Head of caudate nucleus (tissue), 42 donors: Measurements from ENCODE around the gene WDR47.
"Not testable (repeated sequence)": the region's sequence is repeated elsewhere in the genome, so short reads cannot be mapped to it uniquely, and the experiment has no call there.

Experiments used
- DNase-seq, 42 donors: peaks; one replicate each; pipeline versions ENCODE4 v3.0.0 to v3.0.0-alpha.2; 2020 to 2021; ENCODE audit warnings: mixed read lengths in 7 of 42
- intact Hi-C: fragments of 100-400 bp; cut with DNase I; formaldehyde crosslinking; loops from one replicate; pipeline ENCODE4 v1.15.0; 2022

The WDR47 gene

GRCh38 chr1:108996622-108997021 is 45.3 kb downstream of the WDR47 start:
- DNase-seq, intact Hi-C loops: not testable (repeated sequence)

GRCh38 chr1:108983114-108983513 is 58.8 kb downstream of the WDR47 start:
- no peak for DNase-seq
- intact Hi-C loops, result no loop called here

GRCh38 chr1:108976658-108977057 is 65.2 kb downstream of the WDR47 start:
- intact Hi-C loops, result no loop called here
- no peak for DNase-seq

- DNase-seq, result peak in 6 of 42 donors; percentile 14 to 48 (median 28)
- intact Hi-C loops, result no loop called here
Measured at GRCh38 chr1:108972951-108973350, 69.0 kb downstream of the WDR47 start.

GRCh38 chr1:108969346-108969745 is 72.6 kb downstream of the WDR47 start:
- intact Hi-C loops, result loop anchor here (10.0 kb wide), 2 partner anchors 65 to 125 kb away; partner anchors contain the start of gene TMEM167B

GRCh38 chr1:108963052-108963686 is 78.7 kb downstream of the WDR47 start, which contains the start of gene CLCC1:
Gene CLCC1, minus strand, starts transcription at chr1:108963484. Its CDS starts 13,047 bp downstream, at chr1:108950437.
- peak; percentile 86 to 97 (median 95) for DNase-seq
- intact Hi-C loops, result loop anchor here (10.0 kb wide), 2 partner anchors 72 to 132 kb away; partner anchors contain the start of gene TMEM167B

More at GRCh38 chr1:108969346-108969745, 72.6 kb downstream of the WDR47 start:
- DNase-seq, result no peak

GRCh38 chr1:108962681-108963051 is 79.2 kb downstream of the WDR47 start:
- intact Hi-C loops, result loop anchor here (10.0 kb wide), 2 partner anchors 72 to 132 kb away; partner anchors contain the start of gene TMEM167B
- DNase-seq, result peak in 14 of 42 donors; percentile 9 to 49 (median 24)

GRCh38 chr1:108961752-108962486 is 80.0 kb downstream of the WDR47 start:
- no peak for DNase-seq
- intact Hi-C loops, result loop anchor here (10.0 kb wide), 2 partner anchors 73 to 133 kb away; partner anchors contain the start of gene TMEM167B

GRCh38 chr1:108961198-108961597 is 80.7 kb downstream of the WDR47 start:
- intact Hi-C loops, result loop anchor here (10.0 kb wide), 2 partner anchors 74 to 134 kb away; partner anchors contain the start of gene TMEM167B
- DNase-seq, result no peak

- intact Hi-C loops, result loop anchor here (10.0 kb wide), 2 partner anchors 74 to 134 kb away; partner anchors contain the start of gene TMEM167B
- no peak for DNase-seq
Measured at GRCh38 chr1:108960719-108961118, 81.2 kb downstream of the WDR47 start.

- DNase-seq, result no peak
- intact Hi-C loops, result no loop called here
Measured at GRCh38 chr1:108957888-108958287, 84.0 kb downstream of the WDR47 start.

- intact Hi-C loops, result no loop called here
- DNase-seq, result no peak
Measured at GRCh38 chr1:108955881-108956280, 86.0 kb downstream of the WDR47 start.

GRCh38 chr1:108955111-108955510 is 86.8 kb downstream of the WDR47 start:
- intact Hi-C loops, result no loop called here
- DNase-seq, result no peak

GRCh38 chr1:108953452-108953851 is 88.5 kb downstream of the WDR47 start:
- intact Hi-C loops, result no loop called here

GRCh38 chr1:108951242-108951641 is 90.7 kb downstream of the WDR47 start:
- DNase-seq, result no peak
- intact Hi-C loops, result no loop called here

More at GRCh38 chr1:108953452-108953851, 88.5 kb downstream of the WDR47 start:
- DNase-seq, result no peak

GRCh38 chr1:108949044-108949443 is 92.9 kb downstream of the WDR47 start:
- intact Hi-C loops, result no loop called here
- peak in 22 of 42 donors; percentile 13 to 68 (median 34) for DNase-seq

- DNase-seq, result peak in 39 of 42 donors; percentile 20 to 87 (median 58)
- intact Hi-C loops, result no loop called here
Measured at GRCh38 chr1:108947871-108948525, 93.9 kb downstream of the WDR47 start.

- no peak for DNase-seq
- intact Hi-C loops, result no loop called here
Measured at GRCh38 chr1:108936170-108936569, 105.7 kb downstream of the WDR47 start.

- DNase-seq, result no peak
- intact Hi-C loops, result no loop called here
Measured at GRCh38 chr1:108933944-108934343, 108.0 kb downstream of the WDR47 start.
